ENCODE measurements around the gene TSC22D1. TPM values are rescaled to one million over a fixed set of nuclear protein-coding genes. Genes with fewer than 3 reads are reported as not detected.
A peak's percentile ranks its signal among the peaks of the same experiment; 100 is the strongest.

TSC22D1 gene
- total RNA-seq, 1 donor from 2014 or later = 181 TPM

- Mint-ChIP-seq H3K9me3 (no peaks in the 10 kb centered on the region), H3K4me1 (peaks cover 51% of the 10 kb centered on the region), H3K27me3 (ENCODE audit: insufficient read depth, low read depth) (no peaks in the 10 kb centered on the region), H3K4me3 (no peak overlapping the region), H3K36me3 (no peaks in the 10 kb centered on the region), H3K27ac (peak overlapping the region; percentile 49)
- H4K20me1 ChIP-seq (ENCODE audit: low read depth) = no peaks in the 10 kb centered on the region
- H3K27me3 ChIP-seq = no peaks in the 10 kb centered on the region
- no peak overlapping the region for H3K27ac ChIP-seq
- peaks cover 32% of the 10 kb centered on the region for H3K4me1 ChIP-seq
- H3K9ac ChIP-seq = no peak overlapping the region
- TF ChIP-seq CTCF (IDR thresholded peaks at IDR 0.05) = no peak
- TF ChIP-seq EZH2phosphoT487 (IDR thresholded peaks at IDR 0.05) = no peak
- TF ChIP-seq EZH2 (IDR thresholded peaks at IDR 0.05) = no peak
- peaks cover 5% of the 10 kb centered on the region for H3F3A ChIP-seq (ENCODE audit: low read depth)
- no peaks in the 10 kb centered on the region for H3K79me2 ChIP-seq (ENCODE audit: low read depth)
- no peak overlapping the region for H3K4me3 ChIP-seq
- no peak overlapping the region for H2AFZ ChIP-seq (replicated peaks)
- no peaks in the 10 kb centered on the region for H3K36me3 ChIP-seq
- no peaks in the 10 kb centered on the region for H3K9me3 ChIP-seq (ENCODE audit: low read depth)
- peak; percentile 11 for DNase-seq (ENCODE audit: low spot score)
- peak overlapping the region; percentile 60 for H3K4me2 ChIP-seq
Measured at GRCh38 chr13:44389060-44389666, 187.0 kb downstream of the TSC22D1 start.

- Mint-ChIP-seq H3K27me3 (ENCODE audit: insufficient read depth, low read depth) (no peaks in the 10 kb centered on the region), H3K36me3 (no peaks in the 10 kb centered on the region), H3K27ac (peak overlapping the region; percentile 77), H3K4me1 (peaks cover 53% of the 10 kb centered on the region), H3K9me3 (no peaks in the 10 kb centered on the region), H3K4me3 (no peak overlapping the region)
- H3K9ac ChIP-seq = no peak overlapping the region
- H3K36me3 ChIP-seq = no peaks in the 10 kb centered on the region
- no peak overlapping the region for H3K4me3 ChIP-seq
- H3F3A ChIP-seq (ENCODE audit: low read depth) = peaks cover 5% of the 10 kb centered on the region
- no peak overlapping the region for H2AFZ ChIP-seq (replicated peaks)
- peaks cover 31% of the 10 kb centered on the region for H3K4me1 ChIP-seq
- H3K9me3 ChIP-seq (ENCODE audit: low read depth) = no peaks in the 10 kb centered on the region
- TF ChIP-seq CTCF (IDR thresholded peaks at IDR 0.05) (no peak), EZH2 (IDR thresholded peaks at IDR 0.05) (no peak), EZH2phosphoT487 (IDR thresholded peaks at IDR 0.05) (no peak)
- H3K27ac ChIP-seq = no peak overlapping the region
- peak; percentile 73 for DNase-seq (ENCODE audit: low spot score)
- no peaks in the 10 kb centered on the region for H3K79me2 ChIP-seq (ENCODE audit: low read depth)
- no peaks in the 10 kb centered on the region for H3K27me3 ChIP-seq
- H3K4me2 ChIP-seq = peak overlapping the region; percentile 60
- no peaks in the 10 kb centered on the region for H4K20me1 ChIP-seq (ENCODE audit: low read depth)
Measured at GRCh38 chr13:44388427-44389059, 187.6 kb downstream of the TSC22D1 start.

- Histone ChIP-seq H3K27me3 (no peaks in the 10 kb centered on the region), H3K9ac (no peak overlapping the region), H3K4me3 (no peak overlapping the region), H3K9me3 (ENCODE audit: low read depth) (no peaks in the 10 kb centered on the region), H3K4me1 (peaks cover 28% of the 10 kb centered on the region), H3F3A (ENCODE audit: low read depth) (peaks cover 5% of the 10 kb centered on the region), H3K36me3 (no peaks in the 10 kb centered on the region), H3K79me2 (ENCODE audit: low read depth) (no peaks in the 10 kb centered on the region), H2AFZ (replicated peaks) (peak overlapping the region; percentile 15), H3K4me2 (peak overlapping the region; percentile 15), H4K20me1 (ENCODE audit: low read depth) (no peaks in the 10 kb centered on the region), H3K27ac (no peak overlapping the region)
- Mint-ChIP-seq H3K4me1 (peaks cover 43% of the 10 kb centered on the region), H3K27me3 (ENCODE audit: insufficient read depth, low read depth) (peaks cover 3% of the 10 kb centered on the region), H3K36me3 (no peaks in the 10 kb centered on the region), H3K27ac (no peak overlapping the region), H3K9me3 (no peaks in the 10 kb centered on the region), H3K4me3 (no peak overlapping the region)
- DNase-seq (ENCODE audit: low spot score) = peak; percentile 55
- TF ChIP-seq EZH2phosphoT487 (IDR thresholded peaks at IDR 0.05) = no peak
- no peak for TF ChIP-seq CTCF (IDR thresholded peaks at IDR 0.05)
- no peak for TF ChIP-seq EZH2 (IDR thresholded peaks at IDR 0.05)
Measured at GRCh38 chr13:44386913-44387556, 189.1 kb downstream of the TSC22D1 start.

All from neural progenitor cell (in vitro differentiated cells).